Neural cell (in vitro differentiated cells): ENCODE results near the gene DR1. TPM values are rescaled to one million over a fixed set of nuclear protein-coding genes. Genes with fewer than 3 reads are reported as not detected.

ENCODE experiments used
- H2AFZ ChIP-seq: fragments of 200-600, 300-800 bp; sonication (generic), shearing (Covaris generic); 2 replicates; pipeline ENCODE4 v1.6.0; 2014; ENCODE audit warnings: low read depth, mild to moderate bottlenecking, antibody characterized with exemption, low read length, moderate library complexity
- H3F3A ChIP-seq: fragments of 200-600 bp; shearing (Covaris generic); 2 replicates; pipeline ENCODE4 v1.6.1; 2016; ENCODE audit warnings: mild to moderate bottlenecking, moderate library complexity, mixed read lengths, antibody characterized with exemption, low read length; ENCODE audit not compliant: insufficient read depth, poor library complexity, severe bottlenecking
- H3K27ac ChIP-seq: fragments of 200-600, 300-800 bp; sonication (generic), shearing (Covaris generic); 2 replicates; pipeline ENCODE4 v1.5.1; 2014; ENCODE audit warnings: mild to moderate bottlenecking, low read length, moderate library complexity
- H3K27me3 ChIP-seq: fragments of 300-800, 200-600 bp; sonication (generic), shearing (Covaris generic); 2 replicates; pipeline ENCODE4 v1.6.0; 2014; ENCODE audit warnings: mild to moderate bottlenecking, low read depth, low read length, moderate library complexity; ENCODE audit not compliant: insufficient read depth
- H3K36me3 ChIP-seq: fragments of 300-800, 200-600 bp; sonication (generic), shearing (Covaris generic); 2 replicates; pipeline ENCODE4 v1.5.1; 2014; ENCODE audit warnings: mild to moderate bottlenecking, antibody characterized with exemption, low read length, moderate library complexity; ENCODE audit not compliant: insufficient read depth
- H3K4me2 ChIP-seq: fragments of 300-800, 200-600 bp; sonication (generic), shearing (Covaris generic); 2 replicates; pipeline ENCODE4 v1.6.0; 2014; ENCODE audit warnings: mild to moderate bottlenecking, low read length
- H3K4me3 ChIP-seq: fragments of 300-800, 200-600 bp; sonication (generic), shearing (Covaris generic); 2 replicates; pipeline ENCODE4 v1.5.1; 2014; ENCODE audit warnings: mild to moderate bottlenecking, low read length, moderate library complexity
- H3K79me2 ChIP-seq: fragments of 200-600 bp; shearing (Covaris generic); replicated peaks from 2 replicates; pipeline ENCODE4 v1.6.0; 2014; ENCODE audit warnings: mild to moderate bottlenecking, low read length, moderate library complexity; ENCODE audit not compliant: insufficient read depth
- H3K9ac ChIP-seq: fragments of 300-800, 200-600 bp; sonication (generic), shearing (Covaris generic); 2 replicates; pipeline ENCODE4 v1.6.1; 2016; ENCODE audit warnings: mild to moderate bottlenecking, low read length, mixed read lengths
- H3K9me2 ChIP-seq: fragments of 200-600 bp; shearing (Covaris generic); 2 replicates; pipeline ENCODE4 v1.6.1; 2016; ENCODE audit warnings: mild to moderate bottlenecking, low read length, mixed read lengths; ENCODE audit not compliant: insufficient read depth
- H3K9me3 ChIP-seq: fragments of 200-600, 300-800 bp; sonication (generic), shearing (Covaris generic); 2 replicates; pipeline ENCODE4 v1.6.1; 2016; ENCODE audit warnings: mild to moderate bottlenecking, mixed run types, low read length, moderate library complexity, mixed read lengths
- H4K20me1 ChIP-seq: fragments of 200-600 bp; shearing (Covaris generic); 2 replicates; pipeline ENCODE4 v1.6.1; 2016; ENCODE audit warnings: mild to moderate bottlenecking, mixed run types; ENCODE audit not compliant: insufficient read depth
- EP300 ChIP-seq: fragments of 450-650 bp; conservative IDR thresholded peaks from 2 replicates; pipeline ENCODE4 v1.6.1; 2014; ENCODE audit warnings: antibody characterized with exemption, mild to moderate bottlenecking, moderate library complexity; ENCODE audit not compliant: poor library complexity, severe bottlenecking
- EZH2 ChIP-seq: fragments of 200-600, 300-800 bp; shearing (Covaris generic), sonication (generic); IDR thresholded peaks from 2 replicates; pipeline ENCODE4 v1.6.1; 2014; ENCODE audit warnings: antibody characterized with exemption, low read length, borderline replicate concordance, mild to moderate bottlenecking; ENCODE audit not compliant: insufficient read depth, poor library complexity, severe bottlenecking
- MXI1 ChIP-seq: fragments of 450-650 bp; conservative IDR thresholded peaks from 2 replicates; pipeline ENCODE4 v1.6.1; 2014; ENCODE audit warnings: antibody characterized with exemption, mild to moderate bottlenecking; ENCODE audit not compliant: poor library complexity, severe bottlenecking
- POLR2AphosphoS5 ChIP-seq: IDR thresholded peaks from 2 replicates; pipeline ENCODE4 v1.6.1; 2012
- RAD21 ChIP-seq: fragments of 450-650 bp; conservative IDR thresholded peaks from 2 replicates; pipeline ENCODE4 v1.6.1; 2014; ENCODE audit warnings: antibody characterized with exemption, mild to moderate bottlenecking, moderate library complexity
- REST ChIP-seq: IDR thresholded peaks from 2 replicates; pipeline ENCODE4 v1.6.1; 2012; ENCODE audit warnings: borderline replicate concordance
- SMC3 ChIP-seq: fragments of 450-650 bp; conservative IDR thresholded peaks from 2 replicates; pipeline ENCODE4 v1.6.1; 2014; ENCODE audit warnings: antibody characterized with exemption, mild to moderate bottlenecking, moderate library complexity; ENCODE audit not compliant: poor library complexity
- TAF1 ChIP-seq: IDR thresholded peaks from 2 replicates; pipeline ENCODE4 v1.6.1; 2012; ENCODE audit warnings: low read depth
- polyA plus RNA-seq: library from polyadenylated mRNA; depleted of rRNA; stranded (reverse); fragments of >200 nt; gene quantifications from 2 replicates; pipeline ENCODE4 v1.2.3, GENCODE V29; 2014
- TF ChIP-seq, protein P1 (sequence below): fragments of 450-650 bp; IDR thresholded peaks from 2 replicates; pipeline ENCODE4 v1.5.1; 2014; ENCODE audit warnings: antibody characterized with exemption, mild to moderate bottlenecking, moderate library complexity; ENCODE audit not compliant: poor library complexity, severe bottlenecking

Gene DR1
- polyA plus RNA-seq, 1 donor from 2014 or later: 57.2 TPM

GRCh38 chr1:93328809-93329760 is 16.6 kb upstream of the DR1 start:
- Histone ChIP-seq H3K27me3 (no peaks in the 10 kb centered on the region), H3F3A (no peaks in the 10 kb centered on the region), H3K9me3 (no peaks in the 10 kb centered on the region), H3K4me3 (no peak overlapping the region), H3K9ac (no peak overlapping the region), H3K27ac (no peak overlapping the region), H3K79me2 (no peaks in the 10 kb centered on the region), H2AFZ (no peak overlapping the region), H3K9me2 (no peaks in the 10 kb centered on the region), H3K4me2 (no peak overlapping the region), H4K20me1 (no peaks in the 10 kb centered on the region), H3K36me3 (no peaks in the 10 kb centered on the region)
- TF ChIP-seq RAD21 (no peak), TAF1 (no peak), EP300 (no peak), SMC3 (no peak), REST (no peak), EZH2 (no peak), POLR2AphosphoS5 (no peak), MXI1 (no peak)
- TF ChIP-seq, protein P1, sequence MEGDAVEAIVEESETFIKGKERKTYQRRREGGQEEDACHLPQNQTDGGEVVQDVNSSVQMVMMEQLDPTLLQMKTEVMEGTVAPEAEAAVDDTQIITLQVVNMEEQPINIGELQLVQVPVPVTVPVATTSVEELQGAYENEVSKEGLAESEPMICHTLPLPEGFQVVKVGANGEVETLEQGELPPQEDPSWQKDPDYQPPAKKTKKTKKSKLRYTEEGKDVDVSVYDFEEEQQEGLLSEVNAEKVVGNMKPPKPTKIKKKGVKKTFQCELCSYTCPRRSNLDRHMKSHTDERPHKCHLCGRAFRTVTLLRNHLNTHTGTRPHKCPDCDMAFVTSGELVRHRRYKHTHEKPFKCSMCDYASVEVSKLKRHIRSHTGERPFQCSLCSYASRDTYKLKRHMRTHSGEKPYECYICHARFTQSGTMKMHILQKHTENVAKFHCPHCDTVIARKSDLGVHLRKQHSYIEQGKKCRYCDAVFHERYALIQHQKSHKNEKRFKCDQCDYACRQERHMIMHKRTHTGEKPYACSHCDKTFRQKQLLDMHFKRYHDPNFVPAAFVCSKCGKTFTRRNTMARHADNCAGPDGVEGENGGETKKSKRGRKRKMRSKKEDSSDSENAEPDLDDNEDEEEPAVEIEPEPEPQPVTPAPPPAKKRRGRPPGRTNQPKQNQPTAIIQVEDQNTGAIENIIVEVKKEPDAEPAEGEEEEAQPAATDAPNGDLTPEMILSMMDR: no peak

- Histone ChIP-seq H3K79me2 (no peaks in the 10 kb centered on the region), H2AFZ (no peak overlapping the region), H3K27me3 (no peaks in the 10 kb centered on the region), H3K9ac (no peak overlapping the region), H3K36me3 (no peaks in the 10 kb centered on the region), H3K4me3 (no peak overlapping the region), H3K27ac (no peak overlapping the region), H3K9me2 (no peaks in the 10 kb centered on the region), H4K20me1 (no peaks in the 10 kb centered on the region), H3K9me3 (no peaks in the 10 kb centered on the region), H3K4me2 (no peak overlapping the region), H3F3A (no peaks in the 10 kb centered on the region)
- TF ChIP-seq RAD21 (no peak), SMC3 (no peak), MXI1 (no peak), EZH2 (no peak), TAF1 (no peak), REST (no peak), POLR2AphosphoS5 (no peak), EP300 (no peak)
- TF ChIP-seq, protein P1: no peak
Observed at GRCh38 chr1:93330196-93330595, 15.5 kb upstream of the DR1 start.
